Endothelial cell (in vitro differentiated cells): ENCODE results near the gene ZNF536. TPM values are rescaled to one million over a fixed set of nuclear protein-coding genes. Genes with fewer than 3 reads are reported as not detected.

Experiments
- DNase-seq: peaks from one replicate; pipeline ENCODE4 v3.0.0; 2021; ENCODE audit warnings: low spot score
- H3K27ac Mint-ChIP-seq: one replicate; pipeline ENCODE4 v1.8.0; 2021; ENCODE audit warnings: mixed read lengths, inconsistent platforms; ENCODE audit not compliant: unreplicated experiment
- H3K27me3 Mint-ChIP-seq: one replicate; pipeline ENCODE4 v1.8.0; 2021; ENCODE audit warnings: mild to moderate bottlenecking, moderate library complexity, mixed read lengths, inconsistent platforms; ENCODE audit not compliant: unreplicated experiment
- H3K36me3 Mint-ChIP-seq: one replicate; pipeline ENCODE4 v1.8.0; 2021; ENCODE audit warnings: mild to moderate bottlenecking, low read depth, mixed read lengths, inconsistent platforms; ENCODE audit not compliant: unreplicated experiment
- H3K4me1 Mint-ChIP-seq: one replicate; pipeline ENCODE4 v1.8.0; 2021; ENCODE audit warnings: mild to moderate bottlenecking, mixed read lengths, inconsistent platforms; ENCODE audit not compliant: unreplicated experiment
- H3K4me3 Mint-ChIP-seq: one replicate; pipeline ENCODE4 v1.8.0; 2021; ENCODE audit warnings: mild to moderate bottlenecking, mixed read lengths, inconsistent platforms; ENCODE audit not compliant: unreplicated experiment
- H3K9me3 Mint-ChIP-seq: one replicate; pipeline ENCODE4 v1.8.0; 2021; ENCODE audit warnings: mixed read lengths, inconsistent platforms; ENCODE audit not compliant: unreplicated experiment
- CTCF ChIP-seq: fragments of 200-600 bp; sonication (generic); IDR thresholded peaks from one replicate; pipeline ENCODE4 v1.5.0; 2021; ENCODE audit warnings: antibody characterized with exemption; ENCODE audit not compliant: unreplicated experiment
- total RNA-seq: library from RNA; stranded (reverse); fragmentation: NEBNext Ultra II Directional; extraction: Animal tissue kit (Norgen Biotek cat#: 25700); gene quantifications from one replicate; pipeline ENCODE4 v1.2.1, GENCODE V29; 2021; ENCODE audit not compliant: unreplicated experiment

ZNF536 gene
- total RNA-seq, 1 donor from 2014 or later: 0.33 TPM

GRCh38 chr19:30340771-30341561, 31.2 kb upstream of the ZNF536 start:
- H3K36me3 Mint-ChIP-seq: no peaks in the 10 kb centered on the region
- no peak for DNase-seq
- H3K4me3 Mint-ChIP-seq: no peak overlapping the region
- no peaks in the 10 kb centered on the region for H3K9me3 Mint-ChIP-seq
- H3K27ac Mint-ChIP-seq: no peak overlapping the region
- H3K4me1 Mint-ChIP-seq: no peaks in the 10 kb centered on the region
- H3K27me3 Mint-ChIP-seq: no peaks in the 10 kb centered on the region
- TF ChIP-seq CTCF: no peak

- no peaks in the 10 kb centered on the region for H3K4me1 Mint-ChIP-seq
- H3K27me3 Mint-ChIP-seq: no peaks in the 10 kb centered on the region
- DNase-seq: no peak
- no peaks in the 10 kb centered on the region for H3K9me3 Mint-ChIP-seq
- TF ChIP-seq CTCF: no peak
- H3K4me3 Mint-ChIP-seq: no peak overlapping the region
- no peak overlapping the region for H3K27ac Mint-ChIP-seq
- H3K36me3 Mint-ChIP-seq: no peaks in the 10 kb centered on the region
These were observed 30.5 kb upstream of the ZNF536 start for GRCh38 chr19:30341611-30342201.

GRCh38 chr19:30342901-30343300, 29.3 kb upstream of the ZNF536 start:
- no peak overlapping the region for H3K4me3 Mint-ChIP-seq
- no peaks in the 10 kb centered on the region for H3K27me3 Mint-ChIP-seq
- TF ChIP-seq CTCF: no peak
- no peak for DNase-seq
- no peak overlapping the region for H3K27ac Mint-ChIP-seq
- no peaks in the 10 kb centered on the region for H3K4me1 Mint-ChIP-seq
- no peaks in the 10 kb centered on the region for H3K36me3 Mint-ChIP-seq
- H3K9me3 Mint-ChIP-seq: no peaks in the 10 kb centered on the region

GRCh38 chr19:30344446-30345425, 27.4 kb upstream of the ZNF536 start:
- Mint-ChIP-seq H3K27me3 (no peaks in the 10 kb centered on the region), H3K9me3 (no peaks in the 10 kb centered on the region), H3K27ac (no peak overlapping the region), H3K4me1 (no peaks in the 10 kb centered on the region), H3K36me3 (no peaks in the 10 kb centered on the region), H3K4me3 (no peak overlapping the region)
- TF ChIP-seq CTCF: no peak
- DNase-seq: no peak
